ENCODE data around the gene SIK3.

- no peak for TF ChIP-seq POLR2A (IDR thresholded peaks at IDR 0.05; ENCODE audit: extremely low read depth, insufficient read length)
- TF ChIP-seq, protein P1, sequence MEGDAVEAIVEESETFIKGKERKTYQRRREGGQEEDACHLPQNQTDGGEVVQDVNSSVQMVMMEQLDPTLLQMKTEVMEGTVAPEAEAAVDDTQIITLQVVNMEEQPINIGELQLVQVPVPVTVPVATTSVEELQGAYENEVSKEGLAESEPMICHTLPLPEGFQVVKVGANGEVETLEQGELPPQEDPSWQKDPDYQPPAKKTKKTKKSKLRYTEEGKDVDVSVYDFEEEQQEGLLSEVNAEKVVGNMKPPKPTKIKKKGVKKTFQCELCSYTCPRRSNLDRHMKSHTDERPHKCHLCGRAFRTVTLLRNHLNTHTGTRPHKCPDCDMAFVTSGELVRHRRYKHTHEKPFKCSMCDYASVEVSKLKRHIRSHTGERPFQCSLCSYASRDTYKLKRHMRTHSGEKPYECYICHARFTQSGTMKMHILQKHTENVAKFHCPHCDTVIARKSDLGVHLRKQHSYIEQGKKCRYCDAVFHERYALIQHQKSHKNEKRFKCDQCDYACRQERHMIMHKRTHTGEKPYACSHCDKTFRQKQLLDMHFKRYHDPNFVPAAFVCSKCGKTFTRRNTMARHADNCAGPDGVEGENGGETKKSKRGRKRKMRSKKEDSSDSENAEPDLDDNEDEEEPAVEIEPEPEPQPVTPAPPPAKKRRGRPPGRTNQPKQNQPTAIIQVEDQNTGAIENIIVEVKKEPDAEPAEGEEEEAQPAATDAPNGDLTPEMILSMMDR (IDR thresholded peaks at IDR 0.05; ENCODE audit: low read depth, low read length): no peak
- TF ChIP-seq MYC (IDR thresholded peaks at IDR 0.05; ENCODE audit: low read depth, low read length): peak; percentile 33; the same call in 1 of the 2 replicates
Measured at GRCh38 chr11:116986521-116987105, 111.6 kb downstream of the SIK3 start.
